ENCODE data around the gene FILIP1L.

GRCh38 chr3:99943931-99944761 lies 170.2 kb downstream of the FILIP1L start:
- no peak for TF ChIP-seq CTCF (IDR thresholded peaks at IDR 0.05)
- no peak for TF ChIP-seq POLR2A (IDR thresholded peaks at IDR 0.05)

Measured in thyroid gland (tissue), 4 donors.